ENCODE results near the gene CUTC. TPM values are rescaled to one million over a fixed set of nuclear protein-coding genes. Genes with fewer than 3 reads are reported as not detected.

Gene CUTC
- total RNA-seq, 1 experiment from 2014 or later, result 53.6 TPM

DNA sequence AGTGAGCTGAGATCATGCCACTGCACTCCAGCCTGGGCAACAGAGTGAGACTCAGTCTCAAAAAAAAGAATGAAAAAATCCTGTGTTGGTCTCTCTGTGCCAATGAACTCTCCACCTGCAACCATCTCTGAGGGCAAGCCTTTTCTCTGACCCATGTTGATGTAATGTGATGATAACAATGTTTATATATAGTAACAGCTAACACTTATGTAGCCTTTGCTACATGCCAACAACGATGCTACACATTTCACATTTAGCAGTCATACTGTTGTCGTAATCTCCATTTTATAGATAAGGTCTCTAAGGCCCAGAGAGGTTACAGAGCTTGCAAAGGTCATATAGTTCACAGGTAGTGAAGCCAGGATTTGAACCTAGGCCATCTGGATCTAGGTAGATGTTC is 11.6 kb upstream of the CUTC start (continued):
- TF ChIP-seq JUND (IDR thresholded peaks at IDR 0.05), result no peak
- no peak for TF ChIP-seq RAD21 (IDR thresholded peaks at IDR 0.05; ENCODE audit: low read depth)
- no peak for TF ChIP-seq YY1 (IDR thresholded peaks at IDR 0.05; ENCODE audit: extremely low read depth, insufficient replicate concordance, low read depth, low read length)

DNA sequence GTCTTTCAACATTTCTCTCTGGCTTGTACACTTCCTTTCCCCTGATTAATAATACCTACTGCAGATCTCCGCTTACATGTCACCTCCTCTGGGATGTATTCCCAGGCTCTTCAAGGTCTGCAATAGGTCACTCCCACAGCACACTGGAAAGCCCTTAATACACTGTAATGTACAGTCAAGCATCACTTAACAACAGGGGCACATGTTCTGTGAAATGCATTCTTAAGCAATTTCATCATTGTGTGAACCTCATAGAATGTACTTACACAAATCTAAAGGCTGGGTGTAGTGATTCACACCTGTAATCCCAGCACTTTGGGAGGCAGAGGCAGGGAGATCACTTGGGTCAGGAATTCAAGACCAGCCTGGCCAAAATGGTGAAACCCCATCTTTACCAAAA is 2.0 kb upstream of the CUTC start:
- ATAC-seq (no peak), DNase-seq (ENCODE audit: low read depth, low spot score) (no peak)
- intact Hi-C loops (cut with micrococcal nuclease), result loop anchor here (5.0 to 10.0 kb wide), 2 partner anchors 298 to 455 kb away; partner anchors contain the start of genes ERLIN1 and GOT1
- Histone ChIP-seq H3K9ac (ENCODE audit: low read length) (no peak overlapping the region), H2AFZ (ENCODE audit: low read depth, low read length, poor library complexity, severe bottlenecking) (no peak overlapping the region), H3K27me3 (ENCODE audit: insufficient read depth, low read length) (no peaks in the 10 kb centered on the region), H4K20me1 (ENCODE audit: insufficient read depth) (no peaks in the 10 kb centered on the region), H3K36me3 (ENCODE audit: control insufficient read depth in 1 of 2, insufficient read depth in 2 of 2, low read length in 2 of 2) (peaks cover 33% of the 10 kb centered on the region in 2 experiments), H3K9me3 (ENCODE audit: control insufficient read depth in 1 of 2, insufficient read depth in 1 of 2, low read depth in 1 of 2, low read length in 2 of 2) (no peaks in the 10 kb centered on the region), H3K9me2 (ENCODE audit: insufficient read depth) (no peaks in the 10 kb centered on the region), H3K27ac (ENCODE audit: low read depth, low read length) (no peak overlapping the region), H3K4me3 (replicated peaks in 1 of 2; ENCODE audit: low read depth in 1 of 2, low read length in 2 of 2) (no peak overlapping the region), H3K79me2 (ENCODE audit: insufficient read depth, low read length) (peaks cover 52% of the 10 kb centered on the region), H3K4me2 (ENCODE audit: low read length) (no peak overlapping the region), H3K4me1 (ENCODE audit: control insufficient read depth in 1 of 2, insufficient read depth in 2 of 2, low read length in 2 of 2) (peaks cover 15 to 16% of the 10 kb centered on the region in 2 experiments; a peak in 3 of 4 replicates)
- ChIA-PET POLR2A (interaction anchor here (1.7 kb wide), 1 partner anchor 9 kb away, joined by 5 read pairs; no protein-coding TSS in a partner anchor), RAD21 (ENCODE audit: low non-redundant PET in 1 of 2, low total read pairs in 2 of 2, uncharacterized antibody in 2 of 2, unreplicated experiment in 2 of 2) (no interaction called here), CTCF (no interaction called here)
- TF ChIP-seq REST (IDR thresholded peaks at IDR 0.05; ENCODE audit: low read depth), result no peak
- TF ChIP-seq CTCF (IDR thresholded peaks at IDR 0.05 in 2 of 3, conservative IDR thresholded peaks at IDR 0.05 in 1 of 3; ENCODE audit: borderline replicate concordance in 1 of 3, insufficient read depth in 1 of 3, low read depth in 2 of 3, low read length in 2 of 3), result no peak
- no peak for TF ChIP-seq ATF3 (IDR thresholded peaks at IDR 0.05)
- no peak for TF ChIP-seq ELF1 (IDR thresholded peaks at IDR 0.05; ENCODE audit: borderline replicate concordance, low read depth)
- no peak for TF ChIP-seq JUND (IDR thresholded peaks at IDR 0.05)
- no peak for TF ChIP-seq TCF7L2 (IDR thresholded peaks at IDR 0.05; ENCODE audit: borderline replicate concordance, extremely low read depth, insufficient read depth, insufficient read length)
- TF ChIP-seq, protein P1, sequence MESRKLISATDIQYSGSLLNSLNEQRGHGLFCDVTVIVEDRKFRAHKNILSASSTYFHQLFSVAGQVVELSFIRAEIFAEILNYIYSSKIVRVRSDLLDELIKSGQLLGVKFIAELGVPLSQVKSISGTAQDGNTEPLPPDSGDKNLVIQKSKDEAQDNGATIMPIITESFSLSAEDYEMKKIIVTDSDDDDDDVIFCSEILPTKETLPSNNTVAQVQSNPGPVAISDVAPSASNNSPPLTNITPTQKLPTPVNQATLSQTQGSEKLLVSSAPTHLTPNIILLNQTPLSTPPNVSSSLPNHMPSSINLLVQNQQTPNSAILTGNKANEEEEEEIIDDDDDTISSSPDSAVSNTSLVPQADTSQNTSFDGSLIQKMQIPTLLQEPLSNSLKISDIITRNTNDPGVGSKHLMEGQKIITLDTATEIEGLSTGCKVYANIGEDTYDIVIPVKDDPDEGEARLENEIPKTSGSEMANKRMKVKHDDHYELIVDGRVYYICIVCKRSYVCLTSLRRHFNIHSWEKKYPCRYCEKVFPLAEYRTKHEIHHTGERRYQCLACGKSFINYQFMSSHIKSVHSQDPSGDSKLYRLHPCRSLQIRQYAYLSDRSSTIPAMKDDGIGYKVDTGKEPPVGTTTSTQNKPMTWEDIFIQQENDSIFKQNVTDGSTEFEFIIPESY (IDR thresholded peaks at IDR 0.05; ENCODE audit: extremely low read depth, insufficient replicate concordance, low read length), result no peak
- no peak for TF ChIP-seq SIN3A (IDR thresholded peaks at IDR 0.05; ENCODE audit: low read depth)
- no peak for TF ChIP-seq ZNF274 (IDR thresholded peaks at IDR 0.05; ENCODE audit: low read depth, low read length)
- TF ChIP-seq EZH2phosphoT487 (IDR thresholded peaks at IDR 0.05; ENCODE audit: borderline replicate concordance), result no peak
- no peak for TF ChIP-seq SP1 (IDR thresholded peaks at IDR 0.05; ENCODE audit: low read depth)
- no peak for TF ChIP-seq CBX3 (IDR thresholded peaks at IDR 0.05; ENCODE audit: low read depth)
- no peak for TF ChIP-seq ZFX (IDR thresholded peaks at IDR 0.05)
- no peak for TF ChIP-seq POLR2A (IDR thresholded peaks at IDR 0.05; ENCODE audit: borderline replicate concordance, extremely low read depth, insufficient read depth, insufficient read length)
- BruUV-seq (replicated peaks), result no TSS peak

Data from HCT116 (cell line).